D721Med (cell line): ENCODE data around the gene MAB21L3.

ENCODE experiments used
- DNase-seq: peaks from one replicate; pipeline ENCODE4 v3.0.0; 2011; ENCODE audit warnings: low spot score; ENCODE audit not compliant: insufficient read length
- FAIRE-seq: peaks from 2 replicates; lab custom pipeline; 2011; peaks lifted over from hg19 to GRCh38; lab: Jason Lieb, UNC
- TF ChIP-seq, protein P1 (sequence below): IDR thresholded peaks from 2 replicates; pipeline ENCODE4 v1.5.1; 2012; ENCODE audit warnings: mild to moderate bottlenecking, control low read depth; ENCODE audit not compliant: insufficient read depth; ENCODE audit errors: missing control alignments

MAB21L3 gene

DNA sequence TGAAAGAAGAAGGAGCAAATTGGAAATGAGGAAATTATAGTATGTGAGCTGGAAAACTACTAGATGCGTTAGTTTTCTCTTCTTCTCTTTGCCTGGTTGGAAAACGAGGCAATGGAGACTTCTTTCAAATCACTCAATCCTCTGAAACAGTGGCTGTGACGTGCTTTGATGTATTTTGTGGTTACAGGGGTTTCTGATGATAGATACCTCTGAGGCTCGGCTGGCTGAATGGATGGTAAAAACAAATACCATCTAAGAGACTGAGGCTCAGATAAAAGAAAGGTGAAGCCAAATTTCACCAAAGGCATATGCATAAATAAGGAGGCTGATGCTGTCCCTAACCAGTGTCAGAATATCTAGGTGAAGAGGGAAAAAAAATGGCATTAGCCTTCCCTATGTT, 15.1 kb downstream of the MAB21L3 start:
- no peak for DNase-seq
- TF ChIP-seq, protein P1, sequence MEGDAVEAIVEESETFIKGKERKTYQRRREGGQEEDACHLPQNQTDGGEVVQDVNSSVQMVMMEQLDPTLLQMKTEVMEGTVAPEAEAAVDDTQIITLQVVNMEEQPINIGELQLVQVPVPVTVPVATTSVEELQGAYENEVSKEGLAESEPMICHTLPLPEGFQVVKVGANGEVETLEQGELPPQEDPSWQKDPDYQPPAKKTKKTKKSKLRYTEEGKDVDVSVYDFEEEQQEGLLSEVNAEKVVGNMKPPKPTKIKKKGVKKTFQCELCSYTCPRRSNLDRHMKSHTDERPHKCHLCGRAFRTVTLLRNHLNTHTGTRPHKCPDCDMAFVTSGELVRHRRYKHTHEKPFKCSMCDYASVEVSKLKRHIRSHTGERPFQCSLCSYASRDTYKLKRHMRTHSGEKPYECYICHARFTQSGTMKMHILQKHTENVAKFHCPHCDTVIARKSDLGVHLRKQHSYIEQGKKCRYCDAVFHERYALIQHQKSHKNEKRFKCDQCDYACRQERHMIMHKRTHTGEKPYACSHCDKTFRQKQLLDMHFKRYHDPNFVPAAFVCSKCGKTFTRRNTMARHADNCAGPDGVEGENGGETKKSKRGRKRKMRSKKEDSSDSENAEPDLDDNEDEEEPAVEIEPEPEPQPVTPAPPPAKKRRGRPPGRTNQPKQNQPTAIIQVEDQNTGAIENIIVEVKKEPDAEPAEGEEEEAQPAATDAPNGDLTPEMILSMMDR: no peak
- no peak for FAIRE-seq

DNA sequence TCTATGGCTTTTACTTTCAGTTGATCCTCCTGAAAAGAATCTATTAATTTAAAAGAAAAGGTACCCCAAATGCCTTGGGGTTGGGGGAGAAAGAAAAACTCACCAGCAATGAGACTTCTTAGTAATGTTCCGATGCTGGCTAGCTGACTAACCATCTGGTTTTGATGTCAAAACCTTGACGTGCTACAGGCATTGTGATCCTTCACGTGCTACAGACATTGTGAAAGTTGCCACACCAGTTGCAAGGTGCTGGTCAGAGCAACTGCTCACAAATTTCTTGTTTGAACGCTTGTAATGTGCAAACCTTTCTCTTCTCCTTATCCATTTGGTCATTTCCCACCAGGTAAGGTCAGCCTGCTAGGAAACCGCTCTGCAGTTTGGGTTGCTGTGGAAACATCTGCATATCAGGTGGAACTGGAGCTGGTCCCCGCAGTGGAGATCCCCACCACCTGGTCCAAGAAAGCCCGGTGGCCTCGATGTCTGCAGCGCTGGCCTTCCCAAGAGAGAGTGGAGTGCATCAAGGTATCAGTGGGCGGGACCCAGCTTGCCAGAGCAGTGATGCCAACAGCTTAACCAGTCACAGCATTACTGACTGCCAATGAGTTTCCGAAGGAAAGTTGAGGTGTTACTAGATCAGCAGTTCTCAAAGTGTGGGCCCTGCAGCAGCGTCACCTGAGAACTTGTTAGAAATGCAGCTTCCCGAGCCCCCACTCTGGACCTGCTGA, 16.1 kb downstream of the MAB21L3 start:
- FAIRE-seq (no peak), DNase-seq (no peak)
- TF ChIP-seq, protein P1: no peak

DNA sequence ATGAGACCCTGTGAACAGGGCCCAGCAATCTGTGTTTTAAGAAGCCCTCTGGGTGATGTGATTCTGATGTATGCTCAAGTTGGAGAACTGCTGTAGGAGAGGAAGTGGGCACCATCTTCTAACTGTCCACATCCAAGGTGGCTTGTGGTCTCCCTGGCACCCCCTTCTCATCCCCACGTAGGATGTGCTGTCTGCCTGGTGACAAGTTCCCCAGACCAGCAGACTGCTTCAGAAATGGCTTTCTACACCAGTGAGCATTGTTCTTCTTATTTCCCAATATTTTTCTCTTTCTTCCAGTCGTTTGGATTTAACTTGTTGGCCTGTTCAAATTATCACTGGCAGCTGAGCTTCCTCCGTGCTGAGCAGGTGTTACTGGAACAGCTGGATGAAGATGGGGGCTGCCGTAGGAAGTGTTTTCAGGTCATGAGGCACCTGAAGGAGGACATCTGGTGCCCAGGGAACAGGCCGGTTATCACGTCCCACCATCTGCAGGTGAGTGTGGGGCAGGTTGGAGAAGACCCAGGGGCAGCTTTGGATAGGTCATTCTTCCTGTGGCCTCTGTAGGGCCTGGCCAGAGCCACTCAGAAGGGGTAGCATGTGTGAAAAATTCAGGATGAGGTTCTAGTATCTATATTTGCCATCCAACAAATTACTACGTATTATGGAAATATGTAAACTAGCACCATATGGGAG, 16.8 kb downstream of the MAB21L3 start:
- FAIRE-seq (no peak), DNase-seq (no peak)
- TF ChIP-seq, protein P1: no peak

DNA sequence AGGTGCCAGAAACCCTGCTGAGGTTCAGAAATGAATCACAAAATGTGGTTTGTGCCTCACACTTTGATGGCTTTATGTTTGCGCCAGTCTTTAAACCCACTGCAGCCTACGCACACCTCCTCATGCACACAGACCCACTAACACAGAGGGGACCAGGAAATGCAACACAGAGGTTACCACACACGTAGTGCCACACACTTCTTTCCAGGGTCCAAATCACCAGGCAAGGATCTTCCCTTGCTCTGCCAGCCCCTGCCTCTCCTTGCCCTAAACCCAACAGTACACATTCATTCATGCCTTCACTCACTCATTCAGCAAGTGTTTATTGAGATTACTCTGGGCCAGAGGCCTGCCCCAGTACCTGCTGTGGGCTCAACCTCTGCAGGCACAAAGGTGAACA, 17.5 kb downstream of the MAB21L3 start:
- DNase-seq: no peak
- TF ChIP-seq, protein P1: no peak
- FAIRE-seq: no peak

DNA sequence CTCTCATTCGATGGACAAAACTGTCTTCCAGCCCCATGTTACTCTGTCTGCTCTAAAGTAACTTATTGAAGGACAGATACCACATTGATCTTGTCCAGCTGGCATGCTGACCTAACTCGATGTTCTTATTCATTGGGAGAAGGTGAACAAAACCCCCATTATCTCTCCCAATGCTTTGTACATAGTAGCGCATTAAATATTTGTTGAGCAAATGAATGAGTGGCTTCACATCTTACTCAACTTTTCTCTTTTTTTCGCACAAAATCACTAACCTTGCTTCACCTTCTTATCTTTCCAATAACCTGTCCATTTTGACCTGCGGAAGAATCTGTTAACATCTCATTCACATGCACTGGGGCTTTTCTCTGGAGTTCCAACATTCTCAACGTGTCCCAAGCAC, 18.3 kb downstream of the MAB21L3 start:
- FAIRE-seq (no peak), DNase-seq (no peak)
- TF ChIP-seq, protein P1: no peak

DNA sequence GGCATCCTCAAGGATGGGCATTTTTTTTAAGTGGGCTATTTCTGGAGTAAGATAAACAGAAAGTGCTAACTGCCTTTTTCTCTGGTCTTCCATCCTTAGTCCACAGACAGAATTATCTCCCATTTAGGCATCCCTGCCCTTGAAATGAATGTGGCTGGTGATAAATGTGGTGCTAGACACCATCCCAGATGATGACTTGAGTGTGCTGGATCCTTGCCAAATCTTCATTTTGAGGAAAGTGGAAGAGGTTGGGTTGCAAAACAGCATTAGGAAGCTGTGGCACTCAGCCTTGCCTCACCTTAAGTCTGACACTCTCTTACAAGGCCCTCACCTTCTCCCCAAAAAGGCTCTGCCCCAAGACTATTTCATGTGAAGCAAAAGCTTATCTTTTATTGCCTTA, 19.2 kb downstream of the MAB21L3 start:
- TF ChIP-seq, protein P1: no peak
- no peak for FAIRE-seq
- no peak for DNase-seq

DNA sequence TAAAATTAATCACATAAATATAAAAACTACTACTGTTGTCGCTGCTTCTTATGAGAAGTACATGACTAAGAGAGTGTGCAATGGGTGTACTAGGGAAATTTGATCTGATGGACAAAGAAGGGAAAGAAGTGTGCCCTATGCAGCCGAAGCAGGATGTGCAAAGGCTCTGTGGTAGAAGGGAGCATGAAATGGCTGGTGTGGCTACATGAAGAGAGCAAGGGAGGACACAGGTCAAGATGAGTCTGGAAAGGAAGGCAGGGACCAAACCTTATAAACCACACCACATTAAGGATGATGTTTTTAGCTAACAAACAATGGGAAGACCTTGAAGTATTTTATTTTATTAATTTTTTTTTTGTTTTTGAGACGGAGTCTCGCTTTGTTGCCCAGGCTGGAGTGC, 20.0 kb downstream of the MAB21L3 start:
- TF ChIP-seq, protein P1: no peak
- FAIRE-seq: no peak
- no peak for DNase-seq
